ENCODE measurements around the gene UGT1A1. TPM values are rescaled to one million over a fixed set of nuclear protein-coding genes. Genes with fewer than 3 reads are reported as not detected.

UGT1A1 gene
- total and polyA plus RNA-seq, 2 of the 13 experiments (the other 11 are each of a cell fraction or from before 2014, with no cell fraction given): 0.69 to 0.75 TPM

GRCh38 chr2:233756429-233757081, 3.5 kb upstream of the UGT1A1 start (continued):
- TF ChIP-seq, protein P1, sequence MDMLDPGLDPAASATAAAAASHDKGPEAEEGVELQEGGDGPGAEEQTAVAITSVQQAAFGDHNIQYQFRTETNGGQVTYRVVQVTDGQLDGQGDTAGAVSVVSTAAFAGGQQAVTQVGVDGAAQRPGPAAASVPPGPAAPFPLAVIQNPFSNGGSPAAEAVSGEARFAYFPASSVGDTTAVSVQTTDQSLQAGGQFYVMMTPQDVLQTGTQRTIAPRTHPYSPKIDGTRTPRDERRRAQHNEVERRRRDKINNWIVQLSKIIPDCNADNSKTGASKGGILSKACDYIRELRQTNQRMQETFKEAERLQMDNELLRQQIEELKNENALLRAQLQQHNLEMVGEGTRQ (IDR thresholded peaks at IDR 0.05; ENCODE audit: low read depth, low read length): no peak
- TF ChIP-seq, protein P1 (CRISPR knock-in tag; IDR thresholded peaks at IDR 0.05; ENCODE audit: borderline replicate concordance): no peak
- TF ChIP-seq ATF3 (CRISPR knock-in tag; IDR thresholded peaks at IDR 0.05) (0 out of 2 replicates have a peak, but pooled peaks have one; percentile 21), PAWR (CRISPR knock-in tag; IDR thresholded peaks at IDR 0.05; ENCODE audit: borderline replicate concordance) (no peak), PRMT3 (CRISPR knock-in tag; IDR thresholded peaks at IDR 0.05; ENCODE audit: borderline replicate concordance, low read depth) (no peak), CBX1 (IDR thresholded peaks at IDR 0.05; ENCODE audit: low read depth) (no peak), HES4 (CRISPR knock-in tag; IDR thresholded peaks at IDR 0.05; ENCODE audit: borderline replicate concordance) (no peak), ZNF598 (CRISPR knock-in tag; IDR thresholded peaks at IDR 0.05; ENCODE audit: borderline replicate concordance) (no peak), TAF1 (CRISPR knock-in tag; IDR thresholded peaks at IDR 0.05) (no peak), DRAP1 (CRISPR knock-in tag; IDR thresholded peaks at IDR 0.05) (peak; percentile 39; the same call in 1 of the 2 replicates), ATF2 (CRISPR knock-in tag; IDR thresholded peaks at IDR 0.05) (peak; percentile 67; the same call in 1 of the 2 replicates), SP4 (CRISPR knock-in tag; IDR thresholded peaks at IDR 0.05) (peak; percentile 52; the same call in 1 of the 2 replicates), MIER2 (CRISPR knock-in tag; IDR thresholded peaks at IDR 0.05) (peak; percentile 75), NFYB (CRISPR knock-in tag; IDR thresholded peaks at IDR 0.05) (no peak), ZNF552 (CRISPR knock-in tag; IDR thresholded peaks at IDR 0.05; ENCODE audit: borderline replicate concordance) (no peak), BRCA1 (CRISPR knock-in tag; IDR thresholded peaks at IDR 0.05) (no peak)
- TF ChIP-seq, protein P2, sequence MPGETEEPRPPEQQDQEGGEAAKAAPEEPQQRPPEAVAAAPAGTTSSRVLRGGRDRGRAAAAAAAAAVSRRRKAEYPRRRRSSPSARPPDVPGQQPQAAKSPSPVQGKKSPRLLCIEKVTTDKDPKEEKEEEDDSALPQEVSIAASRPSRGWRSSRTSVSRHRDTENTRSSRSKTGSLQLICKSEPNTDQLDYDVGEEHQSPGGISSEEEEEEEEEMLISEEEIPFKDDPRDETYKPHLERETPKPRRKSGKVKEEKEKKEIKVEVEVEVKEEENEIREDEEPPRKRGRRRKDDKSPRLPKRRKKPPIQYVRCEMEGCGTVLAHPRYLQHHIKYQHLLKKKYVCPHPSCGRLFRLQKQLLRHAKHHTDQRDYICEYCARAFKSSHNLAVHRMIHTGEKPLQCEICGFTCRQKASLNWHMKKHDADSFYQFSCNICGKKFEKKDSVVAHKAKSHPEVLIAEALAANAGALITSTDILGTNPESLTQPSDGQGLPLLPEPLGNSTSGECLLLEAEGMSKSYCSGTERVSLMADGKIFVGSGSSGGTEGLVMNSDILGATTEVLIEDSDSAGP (CRISPR knock-in tag; IDR thresholded peaks at IDR 0.05; ENCODE audit: borderline replicate concordance): no peak
- TF ChIP-seq, protein P3, sequence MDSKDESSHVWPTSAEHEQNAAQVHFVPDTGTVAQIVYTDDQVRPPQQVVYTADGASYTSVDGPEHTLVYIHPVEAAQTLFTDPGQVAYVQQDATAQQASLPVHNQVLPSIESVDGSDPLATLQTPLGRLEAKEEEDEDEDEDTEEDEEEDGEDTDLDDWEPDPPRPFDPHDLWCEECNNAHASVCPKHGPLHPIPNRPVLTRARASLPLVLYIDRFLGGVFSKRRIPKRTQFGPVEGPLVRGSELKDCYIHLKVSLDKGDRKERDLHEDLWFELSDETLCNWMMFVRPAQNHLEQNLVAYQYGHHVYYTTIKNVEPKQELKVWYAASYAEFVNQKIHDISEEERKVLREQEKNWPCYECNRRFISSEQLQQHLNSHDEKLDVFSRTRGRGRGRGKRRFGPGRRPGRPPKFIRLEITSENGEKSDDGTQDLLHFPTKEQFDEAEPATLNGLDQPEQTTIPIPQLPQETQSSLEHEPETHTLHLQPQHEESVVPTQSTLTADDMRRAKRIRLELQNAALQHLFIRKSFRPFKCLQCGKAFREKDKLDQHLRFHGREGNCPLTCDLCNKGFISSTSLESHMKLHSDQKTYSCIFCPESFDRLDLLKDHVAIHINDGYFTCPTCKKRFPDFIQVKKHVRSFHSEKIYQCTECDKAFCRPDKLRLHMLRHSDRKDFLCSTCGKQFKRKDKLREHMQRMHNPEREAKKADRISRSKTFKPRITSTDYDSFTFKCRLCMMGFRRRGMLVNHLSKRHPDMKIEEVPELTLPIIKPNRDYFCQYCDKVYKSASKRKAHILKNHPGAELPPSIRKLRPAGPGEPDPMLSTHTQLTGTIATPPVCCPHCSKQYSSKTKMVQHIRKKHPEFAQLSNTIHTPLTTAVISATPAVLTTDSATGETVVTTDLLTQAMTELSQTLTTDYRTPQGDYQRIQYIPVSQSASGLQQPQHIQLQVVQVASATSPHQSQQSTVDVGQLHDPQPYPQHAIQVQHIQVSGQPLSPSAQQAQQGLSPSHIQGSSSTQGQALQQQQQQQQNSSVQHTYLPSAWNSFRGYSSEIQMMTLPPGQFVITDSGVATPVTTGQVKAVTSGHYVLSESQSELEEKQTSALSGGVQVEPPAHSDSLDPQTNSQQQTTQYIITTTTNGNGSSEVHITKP (CRISPR knock-in tag; IDR thresholded peaks at IDR 0.05; ENCODE audit: low read depth): 0 out of 2 replicates have a peak, but pooled peaks have one; percentile 50
